ENCODE results near the gene CCNDBP1. TPM values are rescaled to one million over a fixed set of nuclear protein-coding genes. Genes with fewer than 3 reads are reported as not detected.

Gene CCNDBP1
- total and polyA plus RNA-seq, 2 of the 8 experiments (the other 6 are each of a cell fraction or from before 2014, with no cell fraction given), result 23.4 to 29.0 TPM

GRCh38 chr15:43185157-43186002 lies at the start of gene CCNDBP1 (continued):
- TF ChIP-seq, protein P1, sequence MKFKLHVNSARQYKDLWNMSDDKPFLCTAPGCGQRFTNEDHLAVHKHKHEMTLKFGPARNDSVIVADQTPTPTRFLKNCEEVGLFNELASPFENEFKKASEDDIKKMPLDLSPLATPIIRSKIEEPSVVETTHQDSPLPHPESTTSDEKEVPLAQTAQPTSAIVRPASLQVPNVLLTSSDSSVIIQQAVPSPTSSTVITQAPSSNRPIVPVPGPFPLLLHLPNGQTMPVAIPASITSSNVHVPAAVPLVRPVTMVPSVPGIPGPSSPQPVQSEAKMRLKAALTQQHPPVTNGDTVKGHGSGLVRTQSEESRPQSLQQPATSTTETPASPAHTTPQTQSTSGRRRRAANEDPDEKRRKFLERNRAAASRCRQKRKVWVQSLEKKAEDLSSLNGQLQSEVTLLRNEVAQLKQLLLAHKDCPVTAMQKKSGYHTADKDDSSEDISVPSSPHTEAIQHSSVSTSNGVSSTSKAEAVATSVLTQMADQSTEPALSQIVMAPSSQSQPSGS (IDR thresholded peaks at IDR 0.05; ENCODE audit: low read length), result no peak
- TF ChIP-seq EP300 (IDR thresholded peaks at IDR 0.05; ENCODE audit: borderline replicate concordance in 1 of 2, low read depth in 2 of 2, low read length in 2 of 2) (no peak), CHD1 (IDR thresholded peaks at IDR 0.05; ENCODE audit: low read depth, low read length) (no peak), MAFK (IDR thresholded peaks at IDR 0.05; ENCODE audit: low read depth, low read length) (no peak), YY1 (IDR thresholded peaks at IDR 0.05; ENCODE audit: low read depth, low read length) (no peak), RNF2 (IDR thresholded peaks at IDR 0.05; ENCODE audit: borderline replicate concordance, low read depth, low read length, missing control alignments, poor library complexity, severe bottlenecking) (no peak), TAF1 (IDR thresholded peaks at IDR 0.05; ENCODE audit: low read depth, low read length) (peak; percentile 76), JUND (IDR thresholded peaks at IDR 0.05; ENCODE audit: low read length) (no peak)

Data from H1 (cell line).